Ectodermal cell (in vitro differentiated cells): ENCODE measurements around the gene VIT.

ENCODE experiments used
- H3K27ac ChIP-seq: 2 replicates; pipeline ENCODE4 v1.7.0; 2013; ENCODE audit warnings: mild to moderate bottlenecking, low read depth, low read length; ENCODE audit not compliant: insufficient read depth, poor library complexity, severe bottlenecking
- H3K27me3 ChIP-seq: 2 replicates; pipeline ENCODE4 v1.7.0; 2013; ENCODE audit warnings: mild to moderate bottlenecking, low read length; ENCODE audit not compliant: insufficient read depth, control insufficient read depth, poor library complexity, severe bottlenecking
- H3K36me3 ChIP-seq: one replicate; pipeline ENCODE4 v1.7.0; 2013; ENCODE audit warnings: low read length; ENCODE audit not compliant: control insufficient read depth, insufficient read depth
- H3K4me1 ChIP-seq: one replicate; pipeline ENCODE4 v1.7.0; 2013; ENCODE audit warnings: low read length; ENCODE audit not compliant: control insufficient read depth, insufficient read depth
- H3K4me3 ChIP-seq: 2 replicates; pipeline ENCODE4 v1.7.0; 2013; ENCODE audit warnings: low read depth, low read length, control low read depth; ENCODE audit not compliant: insufficient read depth
- H3K9me3 ChIP-seq: 2 replicates; pipeline ENCODE4 v1.7.0; 2013; ENCODE audit warnings: mild to moderate bottlenecking, low read length, moderate library complexity; ENCODE audit not compliant: control insufficient read depth
- WGBS, 2 experiments: methylation state at CpG; one replicate each; pipeline ENCODE4 v1.1.7; 2013; ENCODE audit warnings: missing lambda C conversion rate in 2 of 2; 5-methylcytosine and 5-hydroxymethylcytosine counted together

Gene VIT

GRCh38 chr2:36800381-36800780 is 103.9 kb downstream of the VIT start:
- Histone ChIP-seq H3K4me3 (no peak overlapping the region), H3K9me3 (no peaks in the 10 kb centered on the region), H3K27ac (no peak overlapping the region), H3K27me3 (no peaks in the 10 kb centered on the region), H3K4me1 (no peaks in the 10 kb centered on the region), H3K36me3 (no peaks in the 10 kb centered on the region)
- 95 to 96% methylated on average over 11 of the region's 11 CpGs for WGBS, 2 experiments

- Histone ChIP-seq H3K4me1 (no peaks in the 10 kb centered on the region), H3K4me3 (no peak overlapping the region), H3K27ac (no peak overlapping the region), H3K36me3 (no peaks in the 10 kb centered on the region), H3K9me3 (no peaks in the 10 kb centered on the region), H3K27me3 (no peaks in the 10 kb centered on the region)
- 87 to 89% methylated on average over 1 to 6 of the region's 6 CpGs for WGBS, 2 experiments
Observed at GRCh38 chr2:36801088-36801487, 104.6 kb downstream of the VIT start.

- no peaks in the 10 kb centered on the region for H3K27me3 ChIP-seq
- no peak overlapping the region for H3K27ac ChIP-seq
- 93 to 94% methylated on average over 3 of the region's 3 CpGs for WGBS, 2 experiments
- no peaks in the 10 kb centered on the region for H3K9me3 ChIP-seq
- H3K4me3 ChIP-seq = no peak overlapping the region
- H3K4me1 ChIP-seq = no peaks in the 10 kb centered on the region
- H3K36me3 ChIP-seq = no peaks in the 10 kb centered on the region
Observed at GRCh38 chr2:36802952-36803351, 106.4 kb downstream of the VIT start.

- Histone ChIP-seq H3K9me3 (no peaks in the 10 kb centered on the region), H3K27ac (no peak overlapping the region), H3K27me3 (no peaks in the 10 kb centered on the region), H3K4me1 (no peaks in the 10 kb centered on the region), H3K4me3 (no peak overlapping the region), H3K36me3 (no peaks in the 10 kb centered on the region)
- whole genome bisulfite sequencing, 2 experiments = 90 to 91% methylated on average over 11 of the region's 11 CpGs
Observed at GRCh38 chr2:36805635-36806224, 109.2 kb downstream of the VIT start.

GRCh38 chr2:36807223-36807886 is 110.8 kb downstream of the VIT start:
- 93 to 95% methylated on average over 4 to 5 of the region's 5 CpGs for WGBS, 2 experiments

GRCh38 chr2:36808386-36809068 is 112.0 kb downstream of the VIT start:
- no peaks in the 10 kb centered on the region for H3K4me1 ChIP-seq
- no peak overlapping the region for H3K27ac ChIP-seq
- no peak overlapping the region for H3K4me3 ChIP-seq
- H3K9me3 ChIP-seq = no peaks in the 10 kb centered on the region
- H3K36me3 ChIP-seq = no peaks in the 10 kb centered on the region
- 94 to 95% methylated on average over 35 of the region's 35 CpGs for WGBS, 2 experiments
- H3K27me3 ChIP-seq = no peaks in the 10 kb centered on the region

More at GRCh38 chr2:36807223-36807886, 110.8 kb downstream of the VIT start:
- H3K4me3 ChIP-seq = no peak overlapping the region
- no peak overlapping the region for H3K27ac ChIP-seq
- H3K36me3 ChIP-seq = no peaks in the 10 kb centered on the region
- no peaks in the 10 kb centered on the region for H3K9me3 ChIP-seq
- H3K4me1 ChIP-seq = no peaks in the 10 kb centered on the region
- H3K27me3 ChIP-seq = no peaks in the 10 kb centered on the region

- Histone ChIP-seq H3K4me3 (no peak overlapping the region), H3K36me3 (no peaks in the 10 kb centered on the region), H3K27me3 (no peaks in the 10 kb centered on the region), H3K27ac (no peak overlapping the region), H3K9me3 (no peaks in the 10 kb centered on the region), H3K4me1 (no peaks in the 10 kb centered on the region)
- 93 to 95% methylated on average over 3 of the region's 3 CpGs for WGBS, 2 experiments
Observed at GRCh38 chr2:36809069-36809445, 112.5 kb downstream of the VIT start.

- WGBS, 2 experiments = 91 to 94% methylated on average over 5 of the region's 5 CpGs
- Histone ChIP-seq H3K4me1 (no peaks in the 10 kb centered on the region), H3K27me3 (no peaks in the 10 kb centered on the region), H3K4me3 (no peak overlapping the region), H3K27ac (no peak overlapping the region), H3K36me3 (no peaks in the 10 kb centered on the region), H3K9me3 (no peaks in the 10 kb centered on the region)
Observed at GRCh38 chr2:36811071-36811470, 114.6 kb downstream of the VIT start.

- H3K36me3 ChIP-seq = no peaks in the 10 kb centered on the region
- no peak overlapping the region for H3K4me3 ChIP-seq
- H3K9me3 ChIP-seq = no peaks in the 10 kb centered on the region
- H3K27ac ChIP-seq = no peak overlapping the region
- WGBS, 2 experiments = 58 to 65% methylated on average over 6 of the region's 6 CpGs
- H3K4me1 ChIP-seq = no peaks in the 10 kb centered on the region
- no peaks in the 10 kb centered on the region for H3K27me3 ChIP-seq
Observed at GRCh38 chr2:36812196-36812595, 115.7 kb downstream of the VIT start.

GRCh38 chr2:36818542-36818941 is 122.0 kb downstream of the VIT start:
- Histone ChIP-seq H3K9me3 (no peaks in the 10 kb centered on the region), H3K27ac (no peak overlapping the region), H3K4me3 (no peak overlapping the region), H3K4me1 (peaks cover 8% of the 10 kb centered on the region), H3K36me3 (no peaks in the 10 kb centered on the region), H3K27me3 (no peaks in the 10 kb centered on the region)
- 83 to 87% methylated on average over 2 of the region's 2 CpGs for WGBS, 2 experiments
